Activated effector memory CD4-positive, alpha-beta T cell treated with Interleukin-2 at 50 U/mL for 16 hours (primary cell): ENCODE results near the gene C8G.

Experiments
- DNase-seq: peaks from one replicate; pipeline ENCODE4 v3.0.0-alpha.2; 2020

The C8G gene

GRCh38 chr9:136970361-136970760 lies 25.3 kb downstream of the C8G start:
- no peak for DNase-seq

DNA sequence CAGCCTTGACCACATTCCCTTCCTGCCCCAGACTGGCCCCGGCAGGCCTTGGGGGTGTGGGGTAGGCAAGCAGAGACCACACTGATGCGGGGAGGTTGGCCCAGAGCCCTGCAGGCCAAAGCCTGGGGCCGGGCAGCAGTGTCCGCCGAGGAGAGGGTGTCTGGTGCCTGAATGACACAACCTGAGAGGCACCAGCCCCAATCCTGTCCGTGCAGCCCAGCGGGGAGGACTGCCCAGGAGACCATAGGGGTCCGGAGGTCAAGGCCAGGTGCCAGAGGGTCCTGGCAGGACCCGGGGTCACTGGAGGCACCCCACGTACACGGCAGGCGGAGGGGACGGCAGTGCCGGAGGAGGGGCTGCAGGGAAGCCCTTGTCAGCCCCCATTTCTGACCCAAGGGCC lies 26.7 kb downstream of the C8G start:
- no peak for DNase-seq

DNA sequence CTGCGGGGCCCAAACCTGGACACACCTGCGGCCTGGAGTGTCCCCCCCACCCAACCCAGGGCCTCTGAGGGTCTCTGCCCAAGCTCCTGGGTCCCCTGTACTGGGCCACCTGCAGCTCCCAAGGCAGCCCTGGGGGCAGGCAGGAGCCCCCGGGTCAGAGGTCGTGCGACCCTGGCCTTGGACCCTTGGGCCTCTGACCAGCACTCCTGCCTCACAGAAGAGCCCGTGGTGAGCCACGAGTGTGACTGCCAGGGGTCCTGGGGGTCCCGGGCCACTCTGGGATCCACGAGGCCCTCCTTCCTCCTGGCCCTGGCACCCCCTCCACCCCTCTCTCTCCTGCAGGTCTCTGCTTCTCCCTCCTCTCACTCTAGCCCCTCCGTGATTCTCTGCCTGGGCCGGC lies 27.3 kb downstream of the C8G start:
- DNase-seq, result no peak

GRCh38 chr9:136972743-136973142 lies 27.7 kb downstream of the C8G start:
- DNase-seq, result no peak

- DNase-seq, result no peak
These were observed 28.9 kb downstream of the C8G start for GRCh38 chr9:136973618-136974617.

DNA sequence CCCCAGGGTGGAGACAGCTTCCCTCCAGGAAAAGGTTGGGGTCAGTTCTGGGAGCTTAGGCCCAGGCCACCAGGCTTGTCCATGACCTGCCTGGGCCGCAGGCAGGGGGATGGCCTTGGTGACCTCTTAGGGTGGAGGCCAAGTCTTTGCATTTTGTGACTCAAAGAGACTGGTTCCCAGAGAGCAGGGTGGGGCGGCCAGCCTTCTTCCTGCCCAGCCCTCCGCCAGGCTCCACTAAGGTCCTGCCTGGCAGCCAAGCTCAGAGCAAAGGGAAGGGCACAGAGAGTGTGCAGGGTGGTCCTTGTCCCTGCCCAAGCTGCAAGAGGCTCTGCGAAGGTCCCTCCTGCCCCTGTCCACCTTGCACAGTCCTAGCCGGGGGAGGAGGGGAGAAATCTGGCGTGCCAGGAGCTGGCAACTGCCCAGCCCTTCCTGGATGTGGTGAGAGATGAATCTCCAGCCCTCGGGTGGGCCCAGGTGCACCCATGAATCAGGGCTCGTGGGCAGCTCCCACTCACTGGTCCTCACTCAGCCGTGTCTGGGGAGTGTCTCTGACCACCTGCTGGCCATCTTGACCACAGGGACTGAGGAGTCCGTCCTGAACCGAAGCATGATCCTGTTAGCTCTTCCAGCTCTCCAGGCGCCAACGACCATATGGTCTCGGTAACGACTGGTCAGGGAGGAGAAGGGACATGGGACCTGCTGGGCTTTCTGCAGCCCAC lies 29.9 kb downstream of the C8G start:
- peak; percentile 32 for DNase-seq

DNA sequence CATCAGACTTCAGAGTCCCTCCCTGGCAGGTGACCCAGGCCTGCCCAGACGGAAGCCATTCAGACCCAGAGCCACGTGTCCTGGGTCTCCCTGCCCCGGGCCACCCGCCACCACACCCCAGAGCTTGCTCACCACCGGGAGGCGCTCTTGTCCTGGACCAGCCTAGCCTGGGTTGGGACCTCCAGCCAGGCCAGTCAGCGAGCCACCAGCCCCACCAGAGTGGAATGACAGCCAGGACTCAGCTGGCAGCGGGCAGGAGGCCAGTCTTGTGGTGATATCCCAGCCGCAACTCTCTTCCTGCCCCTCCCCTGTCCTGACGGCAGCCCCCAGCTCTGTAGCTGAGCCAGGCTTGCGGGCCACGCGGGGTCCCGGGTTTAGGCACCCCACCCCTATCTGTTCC lies 30.6 kb downstream of the C8G start:
- no peak for DNase-seq

DNA sequence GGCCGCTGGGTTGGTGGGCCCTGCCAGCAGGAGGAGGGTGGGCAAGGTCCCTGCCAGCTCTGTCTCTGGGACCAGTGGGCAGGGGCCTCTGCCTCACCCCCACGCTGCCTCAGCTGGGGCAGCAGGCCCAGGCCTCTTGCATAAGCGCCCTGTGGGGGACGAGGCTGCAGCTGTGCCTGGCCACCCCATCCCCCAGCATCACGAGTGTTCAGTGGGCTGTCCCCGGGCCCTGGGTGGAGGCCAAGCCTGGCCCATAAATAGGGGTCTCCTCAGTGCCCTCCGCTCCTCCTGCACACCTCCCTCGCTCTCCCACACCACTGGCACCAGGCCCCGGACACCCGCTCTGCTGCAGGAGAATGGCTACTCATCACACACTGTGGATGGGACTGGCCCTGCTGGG lies 32.2 kb downstream of the C8G start, which contains the start of gene PTGDS:
TSS of gene PTGDS (plus strand) at position 282 of the 400 bp plus-strand sequence. CDS start at position 357, 75 bp downstream.
- DNase-seq, result no peak

DNA sequence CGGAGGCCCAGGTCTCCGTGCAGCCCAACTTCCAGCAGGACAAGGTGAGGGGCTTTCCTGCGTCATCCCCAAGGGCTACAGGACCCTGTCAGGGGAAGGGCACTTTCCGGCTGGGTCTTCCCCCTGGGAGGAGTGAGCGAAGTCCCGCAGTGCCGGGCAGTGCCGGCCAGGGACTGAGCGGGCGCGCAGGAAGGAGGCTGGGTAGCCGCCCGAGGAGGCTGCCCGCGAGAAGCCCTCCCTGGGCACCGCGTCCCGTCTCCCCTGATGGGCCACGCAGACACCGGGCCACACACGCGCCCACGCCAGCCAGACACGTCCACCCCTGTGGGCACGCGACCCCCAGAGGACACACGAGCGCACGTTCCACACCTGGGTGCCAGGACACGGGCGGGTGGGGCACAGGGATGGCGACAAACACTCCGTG lies 32.6 kb downstream of the C8G start:
- DNase-seq, result no peak

DNA sequence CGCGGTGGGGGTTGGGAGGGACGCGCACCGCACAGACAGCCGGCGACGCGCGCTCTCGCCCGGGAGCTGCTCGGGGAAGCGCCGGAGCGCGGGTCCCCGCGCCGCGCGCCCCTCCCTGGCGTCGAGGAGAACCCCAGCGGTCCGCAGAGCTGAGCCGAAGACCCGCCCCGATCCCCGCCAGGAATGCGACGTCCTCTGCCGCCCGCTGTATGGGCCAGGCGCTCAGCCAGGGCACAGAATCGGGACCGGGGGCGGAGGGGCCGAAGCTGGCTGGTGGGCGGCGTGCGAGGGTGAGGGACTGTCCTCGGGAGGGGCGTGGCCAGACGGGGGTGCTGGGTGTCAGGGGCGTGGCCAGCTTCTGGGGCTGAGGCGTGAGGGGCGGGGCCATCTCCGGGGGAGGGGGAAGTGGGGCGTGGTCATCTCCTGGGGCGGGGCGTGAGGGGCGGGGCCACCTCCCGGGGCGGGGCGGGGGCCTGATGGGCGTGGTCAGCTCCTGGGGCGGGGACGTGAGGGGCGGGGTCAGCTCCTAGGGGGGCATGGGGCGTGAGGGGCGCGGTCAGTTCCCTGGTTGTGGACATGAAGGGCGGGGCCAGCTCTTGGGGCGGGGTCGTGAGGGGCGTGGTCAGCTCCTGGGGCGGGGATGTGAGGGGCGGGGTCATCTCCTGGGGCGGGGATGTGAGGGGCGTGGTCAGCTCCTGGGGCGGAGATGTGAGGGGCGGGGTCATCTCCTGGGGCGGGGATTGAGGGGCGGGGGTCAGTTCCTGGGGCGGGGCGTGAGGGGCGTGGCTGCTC lies 33.2 kb downstream of the C8G start:
- peak; percentile 56 for DNase-seq

DNA sequence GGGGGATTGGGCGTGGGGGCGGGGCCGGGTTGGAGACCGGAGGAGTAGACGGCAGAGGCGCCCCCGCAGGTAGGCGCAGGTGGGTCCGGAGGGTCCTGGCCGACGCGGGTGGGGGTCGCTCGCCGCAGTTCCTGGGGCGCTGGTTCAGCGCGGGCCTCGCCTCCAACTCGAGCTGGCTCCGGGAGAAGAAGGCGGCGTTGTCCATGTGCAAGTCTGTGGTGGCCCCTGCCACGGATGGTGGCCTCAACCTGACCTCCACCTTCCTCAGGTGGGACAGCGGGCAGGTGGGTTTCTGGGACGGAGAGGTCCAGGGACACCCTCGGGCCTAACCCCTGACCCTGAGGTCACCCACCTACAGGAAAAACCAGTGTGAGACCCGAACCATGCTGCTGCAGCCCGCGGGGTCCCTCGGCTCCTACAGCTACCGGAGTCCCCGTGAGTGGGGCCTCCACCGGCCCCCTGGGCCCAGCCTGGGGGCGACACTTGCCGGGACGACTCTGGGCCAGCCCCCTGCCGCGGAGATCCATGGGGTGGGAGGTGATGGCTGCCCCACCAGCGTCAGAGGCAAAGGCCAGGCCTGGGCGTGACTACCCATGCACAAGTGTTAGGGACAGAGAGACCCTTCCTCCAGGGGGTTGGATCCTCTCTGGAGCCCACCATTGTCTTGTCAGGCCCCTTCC lies 34.0 kb downstream of the C8G start:
- DNase-seq, result no peak

GRCh38 chr9:136979769-136980587 lies 34.9 kb downstream of the C8G start:
- no peak for DNase-seq

DNA sequence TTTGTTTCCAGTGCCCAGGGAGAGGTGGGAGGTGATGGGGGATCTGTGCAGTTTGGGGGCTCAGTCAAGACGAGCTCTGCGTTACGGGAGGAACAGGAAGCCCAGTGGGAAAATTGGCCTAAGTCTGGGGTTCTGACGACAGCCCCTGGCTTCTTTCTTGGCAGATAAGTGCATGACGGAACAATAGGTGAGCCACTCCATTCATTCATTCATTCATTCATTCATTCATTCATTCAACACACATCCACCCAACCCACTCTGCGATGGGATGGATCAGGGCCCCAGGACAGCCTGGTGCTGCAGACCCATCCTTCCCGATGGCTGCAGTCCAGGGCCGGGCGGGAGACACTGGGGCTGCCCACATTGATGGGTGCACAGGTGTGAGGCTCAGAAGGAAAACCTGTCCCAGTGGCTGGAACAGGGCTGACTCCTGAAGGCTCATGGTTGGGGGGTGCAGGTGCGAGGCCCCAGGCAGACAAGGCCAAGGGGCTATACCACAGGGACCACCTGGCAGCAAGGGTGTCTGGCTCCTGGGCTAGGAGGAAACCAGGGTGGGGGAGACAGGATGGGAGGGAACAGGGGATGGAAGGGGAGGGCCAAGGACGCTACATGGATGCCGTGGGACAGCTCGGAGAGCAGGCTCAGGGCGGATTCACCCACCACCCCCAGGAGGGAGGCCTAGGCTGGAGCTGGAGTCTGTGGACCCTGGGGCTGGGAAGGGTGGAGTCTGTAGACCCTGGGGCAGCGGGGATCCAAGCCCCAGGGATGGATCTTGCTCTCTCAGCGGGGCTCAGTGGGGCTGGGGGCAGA lies 35.8 kb downstream of the C8G start:
- DNase-seq, result no peak

DNA sequence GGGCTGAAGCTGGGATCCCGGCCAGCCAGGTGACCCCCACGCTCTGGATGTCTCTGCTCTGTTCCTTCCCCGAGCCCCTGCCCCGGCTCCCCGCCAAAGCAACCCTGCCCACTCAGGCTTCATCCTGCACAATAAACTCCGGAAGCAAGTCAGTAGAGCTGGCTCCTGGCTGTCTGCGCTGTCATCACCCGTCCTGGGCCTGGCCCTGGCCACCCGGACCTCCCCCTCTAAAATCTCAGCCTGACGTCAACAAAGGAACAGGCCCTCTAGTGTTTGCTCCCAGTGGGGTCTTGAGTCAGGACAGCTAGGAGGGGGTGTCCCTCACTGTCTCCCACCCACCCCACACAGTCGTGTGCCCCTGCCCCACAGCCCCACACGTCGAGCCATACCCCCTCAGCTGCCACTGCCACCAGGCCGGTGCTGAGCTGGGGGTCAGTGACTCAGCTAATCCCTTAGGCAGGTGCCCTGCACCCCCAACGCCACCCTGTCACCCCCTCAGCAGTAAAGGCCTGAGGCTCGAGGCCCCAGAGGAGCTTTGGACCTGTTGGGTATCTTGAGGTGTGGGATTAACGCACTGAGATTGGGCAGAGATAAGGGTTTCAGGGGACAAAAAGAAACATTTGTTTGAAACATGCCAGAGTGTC lies 36.7 kb downstream of the C8G start:
- DNase-seq, result no peak

DNA sequence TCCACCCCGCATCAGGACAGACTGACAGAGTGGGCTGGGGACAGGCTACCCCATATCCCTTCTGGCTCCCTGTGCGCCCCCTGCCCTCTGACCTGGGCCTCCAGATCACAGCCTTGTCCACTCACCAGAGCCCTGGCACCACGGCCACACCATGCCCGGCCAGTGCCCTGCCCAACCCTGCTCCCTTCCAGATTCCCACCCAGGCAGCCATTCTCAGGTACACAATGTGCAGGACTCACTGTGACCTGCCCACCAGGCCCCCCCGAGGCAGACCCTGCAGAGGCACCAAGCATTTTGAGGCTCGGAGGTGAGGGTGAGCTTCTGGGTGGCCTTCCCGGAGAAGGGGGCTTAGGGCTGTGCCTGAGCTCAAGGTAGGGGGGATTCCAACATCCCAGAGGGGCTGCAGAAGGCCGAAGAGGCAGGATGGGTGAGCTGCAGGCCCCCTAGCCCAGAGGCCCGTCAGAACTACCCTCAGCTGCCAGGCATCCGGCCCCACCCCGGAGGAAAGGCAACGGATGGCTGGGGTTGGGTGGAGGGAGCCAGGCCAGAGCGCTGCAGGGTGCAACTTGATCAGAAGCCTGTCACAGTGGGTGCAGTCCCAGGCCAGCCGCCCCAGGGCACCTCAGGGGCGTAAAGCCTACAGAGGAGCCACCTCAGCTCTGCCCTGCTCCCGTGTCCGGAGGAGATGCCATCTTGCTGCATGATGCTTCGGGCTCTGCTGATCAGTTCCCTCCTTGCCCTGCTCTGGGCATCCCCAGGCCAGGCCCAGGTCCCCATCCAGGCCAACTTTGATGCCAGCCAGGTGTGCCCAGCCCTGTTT lies 37.4 kb downstream of the C8G start, which contains the start of gene LCNL1:
TSS of gene LCNL1 (plus strand) at position 762 of the 820 bp plus-strand sequence. CDS start 594 bp downstream, outside the sequence.
- DNase-seq, result no peak

- no peak for DNase-seq
These were observed 38.1 kb downstream of the C8G start for GRCh38 chr9:136983167-136983566.

- no peak for DNase-seq
These were observed 38.7 kb downstream of the C8G start for GRCh38 chr9:136983656-136984314.

DNA sequence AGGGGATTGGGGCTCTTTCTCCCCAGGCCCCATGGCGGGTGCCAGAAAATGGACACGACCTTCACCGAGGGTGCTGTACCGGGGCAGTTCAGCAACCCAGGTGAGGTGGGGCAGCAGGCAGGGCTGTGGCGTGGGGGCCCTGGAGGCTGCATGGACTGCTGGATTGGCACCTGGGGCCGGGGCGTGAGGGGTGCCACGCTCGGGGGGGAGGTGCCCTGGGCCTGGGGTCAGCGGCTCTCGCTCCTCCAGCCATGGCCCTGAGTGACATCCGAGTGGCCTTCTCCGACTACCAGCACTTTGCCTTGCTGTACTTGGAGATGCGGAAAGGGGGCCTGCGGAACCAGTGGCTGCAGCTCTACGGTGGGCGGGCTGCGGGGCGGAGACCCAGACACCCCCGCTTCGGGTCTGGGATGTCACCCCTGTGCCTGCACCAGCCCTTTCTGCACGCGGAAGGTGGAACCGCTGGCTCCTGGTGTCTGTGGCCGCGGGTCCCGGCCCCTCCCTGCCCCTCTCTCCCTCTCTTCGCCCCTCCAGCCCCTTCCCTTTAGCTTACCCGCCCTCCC lies 39.5 kb downstream of the C8G start:
- DNase-seq, result no peak
